A673 (cell line): ENCODE results near the gene CNTNAP4.

Experiments
- CTCF ChIP-seq: fragments of 300-800, 200-600 bp; sonication (generic); conservative IDR thresholded peaks from 2 replicates; pipeline ENCODE4 v1.5.1; 2017; ENCODE audit warnings: low read depth, mild to moderate bottlenecking, antibody characterized with exemption, low read length, moderate library complexity, mixed read lengths
- EZH2 ChIP-seq: fragments of 200-600 bp; sonication (generic); IDR thresholded peaks from 2 replicates; pipeline ENCODE4 v1.6.1; 2017; ENCODE audit warnings: borderline replicate concordance, low read depth, mild to moderate bottlenecking, mixed read lengths, antibody characterized with exemption, low read length; ENCODE audit not compliant: poor library complexity, severe bottlenecking

- TF ChIP-seq CTCF = no peak
- TF ChIP-seq EZH2 = no peak
These were observed 173.7 kb downstream of the CNTNAP4 start for GRCh38 chr16:76450890-76451289.
